NT2/D1 (cell line): Measurements from ENCODE around the gene IMPA2.

Source experiments
- SUZ12 ChIP-seq: IDR thresholded peaks from 2 replicates; pipeline ENCODE4 v1.6.1; 2011; ENCODE audit not compliant: insufficient read length, insufficient read depth; ENCODE audit errors: extremely low read depth
- YY1 ChIP-seq: IDR thresholded peaks from 2 replicates; pipeline ENCODE4 v1.6.1; 2011; ENCODE audit not compliant: insufficient read length, insufficient read depth
- ZNF274 ChIP-seq: IDR thresholded peaks from 2 replicates; pipeline ENCODE4 v1.6.1; 2011; ENCODE audit warnings: mild to moderate bottlenecking, low read depth, low read length

DNA sequence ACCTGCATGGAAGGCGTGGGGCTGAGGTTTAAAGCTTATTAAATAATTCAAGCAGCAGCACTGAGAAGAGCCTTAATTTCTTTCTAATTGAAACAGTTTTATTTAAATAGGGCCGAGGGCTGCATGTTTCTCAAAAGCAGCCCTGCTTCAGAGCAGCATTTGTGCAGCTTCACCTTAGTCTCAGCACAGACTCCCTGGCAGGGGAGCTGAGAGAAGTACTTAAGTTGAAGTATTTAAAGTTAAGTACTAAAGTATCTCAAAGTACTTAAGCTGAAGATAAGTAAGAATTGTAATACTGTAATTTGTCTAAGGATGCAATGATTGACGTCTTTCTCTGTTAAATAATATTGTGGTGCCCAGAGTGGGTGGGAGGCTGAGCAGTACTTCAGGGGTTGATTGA lies 31.4 kb downstream of the IMPA2 start:
- TF ChIP-seq SUZ12 (no peak), YY1 (no peak), ZNF274 (no peak)
